H1 (cell line): ENCODE measurements around the gene CACNA1C. TPM values are rescaled to one million over a fixed set of nuclear protein-coding genes. Genes with fewer than 3 reads are reported as not detected.

Experiments
- CTCF ChIA-PET: fragments of 300-600 bp; sonication (Branson Sonifier 250); formaldehyde crosslinking; loops from one replicate; lab custom pipeline; 2021; ENCODE audit not compliant: partially characterized antibody; lab: Charles Lee
- POLR2A ChIA-PET: fragments of 300-600 bp; sonication (Branson Sonifier 250); formaldehyde crosslinking; loops from one replicate; lab custom pipeline; 2021; ENCODE audit warnings: inconsistent platforms; ENCODE audit not compliant: partially characterized antibody; lab: Charles Lee
- DNase-seq, 2 experiments: peaks; one replicate each; pipeline versions ENCODE4 v3.0.0 to v3.0.0-alpha.2; 2010 to 2022; ENCODE audit warnings: low spot score in 2 of 2, low read depth in 1 of 2, mixed read lengths in 1 of 2
- FAIRE-seq: peaks from 2 replicates; lab custom pipeline; 2011; peaks lifted over from hg19 to GRCh38; lab: Jason Lieb, UNC
- H2AFZ ChIP-seq: 2 replicates; pipeline ENCODE4 v1.8.1; 2012; ENCODE audit warnings: low read length, inconsistent platforms
- H2AK5ac ChIP-seq: 2 replicates; pipeline ENCODE4 v1.6.1; 2013; ENCODE audit warnings: low read depth, low read length
- H2BK120ac ChIP-seq: replicated peaks from 2 replicates; pipeline ENCODE3; 2013; ENCODE audit warnings: low read depth, low read length, inconsistent platforms
- H2BK12ac ChIP-seq: 2 replicates; pipeline ENCODE4 v1.6.1; 2013; ENCODE audit warnings: low read depth, low read length
- H2BK15ac ChIP-seq: 2 replicates; pipeline ENCODE4 v1.6.1; 2013; ENCODE audit warnings: low read length
- H2BK20ac ChIP-seq: 2 replicates; pipeline ENCODE4 v1.6.1; 2013; ENCODE audit warnings: low read length
- H2BK5ac ChIP-seq: 2 replicates; pipeline ENCODE4 v1.6.1; 2013; ENCODE audit warnings: low read depth, low read length
- H3K14ac ChIP-seq: 2 replicates; pipeline ENCODE4 v1.6.1; 2013; ENCODE audit warnings: inconsistent platforms; ENCODE audit not compliant: insufficient read length
- H3K18ac ChIP-seq: 2 replicates; pipeline ENCODE4 v1.6.1; 2013; ENCODE audit warnings: low read length; ENCODE audit errors: extremely low read depth
- H3K23ac ChIP-seq: 2 replicates; pipeline ENCODE4 v1.6.1; 2013; ENCODE audit warnings: inconsistent platforms; ENCODE audit not compliant: insufficient read length
- H3K23me2 ChIP-seq: 2 replicates; pipeline ENCODE4 v1.6.1; 2013; ENCODE audit warnings: low read depth, low read length
- H3K27ac ChIP-seq: 2 replicates; pipeline ENCODE4 v1.6.1; 2011; ENCODE audit warnings: low read depth, low read length, inconsistent platforms
- H3K27me3 ChIP-seq, 4 experiments: replicated peaks in 1 of 4; 1 replicate in 1 of 4; 2 replicates in 3 of 4; pipeline versions ENCODE4 v1.6.1 to v1.8.1; 2011 to 2013; ENCODE audit warnings: low read length in 3 of 4, mild to moderate bottlenecking in 3 of 4, inconsistent platforms in 2 of 4, mixed read lengths in 2 of 4, moderate library complexity in 1 of 4; ENCODE audit not compliant: control insufficient read depth in 3 of 4, insufficient read depth in 3 of 4; ENCODE audit errors: extremely low read depth in 1 of 4
- H3K36me3 ChIP-seq, 4 experiments: 2 replicates each; pipeline versions ENCODE4 v1.6.1 to v1.8.1; 2011 to 2013; ENCODE audit warnings: mild to moderate bottlenecking in 4 of 4, low read length in 3 of 4, moderate library complexity in 2 of 4, control low read depth in 1 of 4, inconsistent platforms in 1 of 4; ENCODE audit not compliant: insufficient read depth in 4 of 4, control insufficient read depth in 2 of 4
- H3K4ac ChIP-seq: replicated peaks from 2 replicates; pipeline ENCODE3; 2013; ENCODE audit warnings: low read length, low read depth, mixed read lengths, inconsistent platforms; ENCODE audit not compliant: insufficient read length
- H3K4me1 ChIP-seq, 4 experiments: replicated peaks in 1 of 4; 1 replicate in 1 of 4; 2 replicates in 3 of 4; pipeline versions ENCODE4 v1.6.1 to v1.8.1; 2011 to 2013; ENCODE audit warnings: low read length in 3 of 4, inconsistent platforms in 2 of 4, mixed read lengths in 1 of 4; ENCODE audit not compliant: insufficient read depth in 4 of 4, control insufficient read depth in 3 of 4
- H3K4me2 ChIP-seq, 2 experiments: 2 replicates each; pipeline versions ENCODE4 v1.6.1 to v1.8.1; 2011 to 2013; ENCODE audit warnings: low read depth in 2 of 2, low read length in 2 of 2, control low read depth in 1 of 2, inconsistent platforms in 1 of 2, mild to moderate bottlenecking in 1 of 2; ENCODE audit not compliant: insufficient read depth in 1 of 2
- H3K4me3 ChIP-seq, 4 experiments: fragments of 200-600, 300-600 bp in 1 of 4; sonication (generic), shearing (Covaris generic), sonication (Bioruptor Twin) in 1 of 4; 2 replicates each; pipeline versions ENCODE4 v1.5.1 to v1.8.1; 2011 to 2016; ENCODE audit warnings: low read length in 4 of 4, low read depth in 3 of 4, control low read depth in 2 of 4, inconsistent platforms in 2 of 4, mild to moderate bottlenecking in 2 of 4, mixed read lengths in 1 of 4, moderate library complexity in 1 of 4; ENCODE audit not compliant: insufficient read depth in 2 of 4; ENCODE audit errors: extremely low read depth in 1 of 4
- H3K56ac ChIP-seq: replicated peaks from 2 replicates; pipeline ENCODE3; 2013; ENCODE audit warnings: low read depth, mild to moderate bottlenecking, mixed read lengths, low read length, inconsistent platforms; ENCODE audit not compliant: insufficient read length
- H3K79me1 ChIP-seq: 2 replicates; pipeline ENCODE4 v1.6.1; 2013; ENCODE audit warnings: low read depth, low read length, control low read depth
- H3K79me2 ChIP-seq, 2 experiments: 2 replicates each; pipeline versions ENCODE4 v1.6.1 to v1.8.1; 2012 to 2013; ENCODE audit warnings: low read length in 2 of 2, mild to moderate bottlenecking in 2 of 2, inconsistent platforms in 1 of 2; ENCODE audit not compliant: insufficient read depth in 2 of 2, control insufficient read depth in 1 of 2
- H3K9ac ChIP-seq, 4 experiments: replicated peaks in 1 of 4; 1 replicate in 1 of 4; 2 replicates in 3 of 4; pipeline versions ENCODE4 v1.6.1 to v1.8.1; 2011 to 2013; ENCODE audit warnings: low read depth in 3 of 4, low read length in 3 of 4, control low read depth in 2 of 4, mild to moderate bottlenecking in 2 of 4, moderate library complexity in 2 of 4, inconsistent platforms in 1 of 4; ENCODE audit errors: extremely low read depth in 1 of 4
- H3K9me3 ChIP-seq, 2 experiments: 2 replicates each; pipeline versions ENCODE4 v1.6.1 to v1.8.1; 2012 to 2013; ENCODE audit warnings: mild to moderate bottlenecking in 2 of 2, moderate library complexity in 2 of 2, control low read depth in 1 of 2, inconsistent platforms in 1 of 2, low read depth in 1 of 2, low read length in 1 of 2, mixed read lengths in 1 of 2; ENCODE audit not compliant: insufficient read depth in 2 of 2
- H4K20me1 ChIP-seq, 2 experiments: replicated peaks in 1 of 2; 2 replicates each; pipeline versions ENCODE3 to v1.8.1; 2011 to 2013; ENCODE audit warnings: inconsistent platforms in 2 of 2, low read length in 2 of 2, mild to moderate bottlenecking in 1 of 2; ENCODE audit not compliant: insufficient read depth in 2 of 2, control insufficient read depth in 1 of 2
- H4K5ac ChIP-seq: 2 replicates; pipeline ENCODE4 v1.6.1; 2013; ENCODE audit warnings: low read length, low read depth, mixed read lengths, inconsistent platforms; ENCODE audit not compliant: insufficient read length
- H4K8ac ChIP-seq: 2 replicates; pipeline ENCODE4 v1.8.0; 2013; ENCODE audit warnings: mild to moderate bottlenecking, moderate library complexity, low read length, inconsistent platforms; ENCODE audit not compliant: insufficient read depth; ENCODE audit errors: extremely low read depth
- H4K91ac ChIP-seq: replicated peaks from 2 replicates; pipeline ENCODE3; 2013; ENCODE audit warnings: low read length, mixed read lengths, inconsistent platforms; ENCODE audit not compliant: insufficient read length
- CREB1 ChIP-seq: IDR thresholded peaks from 2 replicates; pipeline ENCODE4 v1.6.1; 2012; ENCODE audit warnings: inconsistent platforms
- FOSL1 ChIP-seq: IDR thresholded peaks from 2 replicates; pipeline ENCODE4 v1.6.1; 2011; ENCODE audit warnings: mild to moderate bottlenecking, low read depth, low read length, moderate library complexity; ENCODE audit not compliant: insufficient read depth
- JUND ChIP-seq: IDR thresholded peaks from 2 replicates; pipeline ENCODE4 v1.6.1; 2011; ENCODE audit warnings: mild to moderate bottlenecking, improper control_type of control experiment, low read length
- NANOG ChIP-seq: IDR thresholded peaks from 2 replicates; pipeline ENCODE4 v1.6.1; 2011; ENCODE audit warnings: low read length, low read depth, mild to moderate bottlenecking, inconsistent platforms; ENCODE audit not compliant: insufficient read depth, poor library complexity, severe bottlenecking
- SAP30 ChIP-seq: fragments of 300-600 bp; sonication (generic); IDR thresholded peaks from 2 replicates; pipeline ENCODE4 v1.7.1; 2012; ENCODE audit warnings: low read length, moderate library complexity, mild to moderate bottlenecking, inconsistent platforms; ENCODE audit not compliant: insufficient read depth, insufficient replicate concordance
- YY1 ChIP-seq: IDR thresholded peaks from 2 replicates; pipeline ENCODE4 v1.6.1; 2011; ENCODE audit warnings: low read depth, mild to moderate bottlenecking, low read length
- WGBS, 2 experiments: shearing (Covaris generic) in 1 of 2; methylation state at CpG; one replicate each; pipeline versions ENCODE4 v1.1.6 to v1.1.7; 2013 to 2015; ENCODE audit warnings: low lambda C conversion rate in 2 of 2, mixed read lengths in 2 of 2, inconsistent platforms in 1 of 2, low coverage in 1 of 2, missing lambda C conversion rate in 1 of 2; ENCODE audit not compliant: insufficient replicate concordance in 2 of 2, insufficient coverage in 1 of 2, insufficient read length in 1 of 2; ENCODE audit errors: extremely low coverage in 1 of 2, missing lambda C conversion rate in 1 of 2; 5-methylcytosine and 5-hydroxymethylcytosine counted together
- polyA plus RNA-seq, 7 experiments: library from polyadenylated mRNA; depleted of rRNA in 3 of 7; stranded (reverse) in 5 of 7; unstranded in 2 of 7; fragments of >200 nt in 5 of 7; fragments of 200-250 nt in 2 of 7; gene quantifications; 1 replicate in 5 of 7; 2 replicates in 1 of 7; 4 replicates in 1 of 7; pipeline versions ENCODE4 v1.2.1 to v1.2.3, GENCODE V29; 2011 to 2013; ENCODE audit warnings: missing spikeins in 2 of 7, mixed read lengths in 2 of 7
- total RNA-seq: library from RNA; stranded (reverse); fragmentation: NEBNext Ultra II Directional; extraction: Animal tissue kit (Norgen Biotek cat#: 25700); gene quantifications from 2 replicates; pipeline ENCODE4 v1.2.1, GENCODE V29; 2021

CACNA1C gene
- total and polyA plus RNA-seq, 2 of the 8 experiments (the other 6 are each of a cell fraction or from before 2014, with no cell fraction given), result 1.3 TPM

DNA sequence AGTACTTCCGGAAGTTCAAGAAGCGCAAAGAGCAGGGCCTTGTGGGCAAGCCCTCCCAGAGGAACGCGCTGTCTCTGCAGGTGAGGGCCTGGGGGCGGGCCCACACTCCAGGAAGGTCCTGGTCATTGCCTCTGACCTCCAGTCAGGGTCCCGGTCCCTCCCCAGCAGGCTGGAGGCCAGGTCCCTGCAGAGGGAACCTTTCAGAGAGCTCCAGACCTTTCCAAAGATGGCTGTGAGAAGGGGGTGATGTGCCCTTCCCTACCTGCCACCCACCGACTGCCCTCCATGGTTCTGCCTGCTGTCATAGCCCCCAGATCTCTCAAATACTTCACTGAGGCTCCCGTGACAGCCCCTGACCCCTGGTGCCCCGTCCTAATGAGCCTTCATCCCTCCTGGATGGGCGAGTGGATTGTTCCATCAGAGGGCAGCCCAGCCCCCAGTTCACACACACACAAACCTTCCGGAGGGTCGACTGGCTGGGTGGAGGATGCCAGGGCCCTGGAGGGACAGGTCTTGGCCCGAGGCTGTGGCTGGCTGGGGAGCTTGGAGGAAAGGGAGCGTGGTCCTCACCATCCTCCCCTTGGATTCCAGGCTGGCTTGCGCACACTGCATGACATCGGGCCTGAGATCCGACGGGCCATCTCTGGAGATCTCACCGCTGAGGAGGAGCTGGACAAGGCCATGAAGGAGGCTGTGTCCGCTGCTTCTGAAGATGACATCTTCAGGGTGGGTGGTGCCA lies 624.5 kb downstream of the CACNA1C start:
- Histone ChIP-seq H2BK15ac (no peak overlapping the region), H3K4me3 (no peak overlapping the region), H3K27me3 (no peaks in the 10 kb centered on the region), H3K4me1 (no peaks in the 10 kb centered on the region; a peak in 2 of 7 replicates), H2AK5ac (no peak overlapping the region), H3K27ac (no peak overlapping the region), H2AFZ (no peak overlapping the region), H2BK20ac (no peak overlapping the region), H2BK120ac (no peak overlapping the region), H3K56ac (no peak overlapping the region), H3K79me1 (no peaks in the 10 kb centered on the region), H3K9ac (no peak overlapping the region), H3K18ac (no peak overlapping the region; the same call in 1 of the 2 replicates), H3K79me2 (no peaks in the 10 kb centered on the region), H3K23ac (no peak overlapping the region), H4K5ac (no peak overlapping the region), H3K14ac (no peak overlapping the region), H4K20me1 (no peaks in the 10 kb centered on the region), H3K9me3 (no peaks in the 10 kb centered on the region; a peak in 1 of 4 replicates), H3K23me2 (no peaks in the 10 kb centered on the region), H4K91ac (no peak overlapping the region), H3K36me3 (no peaks in the 10 kb centered on the region), H2BK5ac (no peak overlapping the region), H3K4ac (no peak overlapping the region), H3K4me2 (no peak overlapping the region), H4K8ac (peak overlapping the region; percentile 4), H2BK12ac (no peak overlapping the region)
- TF ChIP-seq YY1 (no peak), NANOG (no peak), FOSL1 (no peak), CREB1 (no peak), SAP30 (no peak), JUND (no peak)
- CTCF ChIA-PET, result interaction anchor here (1.0 to 2.8 kb wide), 2 partner anchors 10 to 33 kb away, joined by 4 to 11 read pairs; no protein-coding TSS in a partner anchor
- DNase-seq (peak in 1 of 2 experiments; percentile 36), FAIRE-seq (no peak)
- 90% methylated on average over 20 of the region's 20 CpGs; no CpG with 5 or more reads in 1 of the 2 experiments for WGBS, 2 experiments
- POLR2A ChIA-PET, result no interaction called here
